Measurements from ENCODE around the gene PISD.

GRCh38 chr22:31618471-31619176 lies 43.4 kb downstream of the PISD start:
- TF ChIP-seq CTCF (conservative IDR thresholded peaks at IDR 0.05; ENCODE audit: low read length) (0 out of 2 replicates have a peak, but pooled peaks have one; percentile 32), EZH2phosphoT487 (IDR thresholded peaks at IDR 0.05; ENCODE audit: borderline replicate concordance, low read depth, low read length) (no peak)
